ENCODE measurements around the gene MED29.
"Not testable (repeated sequence)": the region's sequence is repeated elsewhere in the genome, so short reads cannot be mapped to it uniquely, and the experiment has no call there.

Gene MED29

DNA sequence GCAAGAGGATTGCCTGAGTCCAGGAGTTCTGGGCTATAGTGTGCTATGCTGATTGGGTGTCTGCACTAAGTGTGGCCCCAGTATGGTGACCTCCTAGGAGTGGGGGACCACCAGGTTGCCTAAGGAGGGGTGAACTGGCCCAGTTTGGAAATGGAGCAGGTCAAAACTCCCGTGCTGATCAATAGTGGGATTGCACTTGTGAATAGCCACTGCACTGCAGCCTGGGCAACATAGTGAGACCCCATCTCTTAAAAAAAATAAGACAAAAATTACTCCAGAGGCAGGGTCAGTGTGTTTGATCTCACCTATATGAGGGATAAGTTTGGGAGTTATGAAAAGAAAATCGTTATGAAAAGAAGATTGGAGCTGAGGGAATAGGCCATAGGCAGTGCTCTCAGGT is 22.0 kb upstream of the MED29 start:
- TF ChIP-seq, protein P1, sequence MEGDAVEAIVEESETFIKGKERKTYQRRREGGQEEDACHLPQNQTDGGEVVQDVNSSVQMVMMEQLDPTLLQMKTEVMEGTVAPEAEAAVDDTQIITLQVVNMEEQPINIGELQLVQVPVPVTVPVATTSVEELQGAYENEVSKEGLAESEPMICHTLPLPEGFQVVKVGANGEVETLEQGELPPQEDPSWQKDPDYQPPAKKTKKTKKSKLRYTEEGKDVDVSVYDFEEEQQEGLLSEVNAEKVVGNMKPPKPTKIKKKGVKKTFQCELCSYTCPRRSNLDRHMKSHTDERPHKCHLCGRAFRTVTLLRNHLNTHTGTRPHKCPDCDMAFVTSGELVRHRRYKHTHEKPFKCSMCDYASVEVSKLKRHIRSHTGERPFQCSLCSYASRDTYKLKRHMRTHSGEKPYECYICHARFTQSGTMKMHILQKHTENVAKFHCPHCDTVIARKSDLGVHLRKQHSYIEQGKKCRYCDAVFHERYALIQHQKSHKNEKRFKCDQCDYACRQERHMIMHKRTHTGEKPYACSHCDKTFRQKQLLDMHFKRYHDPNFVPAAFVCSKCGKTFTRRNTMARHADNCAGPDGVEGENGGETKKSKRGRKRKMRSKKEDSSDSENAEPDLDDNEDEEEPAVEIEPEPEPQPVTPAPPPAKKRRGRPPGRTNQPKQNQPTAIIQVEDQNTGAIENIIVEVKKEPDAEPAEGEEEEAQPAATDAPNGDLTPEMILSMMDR (IDR thresholded peaks at IDR 0.05; ENCODE audit: low read depth, low read length), result no peak
- in situ Hi-C loops (cut with HindIII; ENCODE audit: low sequenced_read_pairs), result no loop called here
- no peak overlapping the region for H3K4me3 ChIP-seq (ENCODE audit: low read depth, low read length)
- no peak for DNase-seq (ENCODE audit: low read depth, low spot score)

DNA sequence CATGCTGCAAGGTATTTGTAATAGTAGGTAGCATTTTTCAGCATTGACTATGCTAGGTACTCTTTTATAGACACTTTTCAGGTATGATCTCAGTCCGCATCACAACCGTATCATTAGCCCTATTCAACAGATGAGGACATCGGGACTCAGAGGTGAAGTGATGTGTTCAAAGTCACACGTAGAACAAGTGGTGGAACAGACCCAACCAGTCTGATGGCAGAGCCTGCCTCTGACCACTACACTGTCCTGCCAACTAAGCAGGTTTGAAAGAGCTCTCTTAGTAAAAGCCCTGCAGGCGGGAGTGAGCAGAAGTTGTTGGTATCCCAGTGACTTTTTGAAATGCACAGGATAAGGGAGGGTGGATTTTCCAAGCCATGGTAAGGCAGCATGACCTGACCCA is 20.4 kb upstream of the MED29 start:
- in situ Hi-C loops (cut with HindIII; ENCODE audit: low sequenced_read_pairs), result no loop called here
- TF ChIP-seq, protein P1 (IDR thresholded peaks at IDR 0.05; ENCODE audit: low read depth, low read length), result no peak
- no peak for DNase-seq (ENCODE audit: low read depth, low spot score)
- H3K4me3 ChIP-seq (ENCODE audit: low read depth, low read length), result no peak overlapping the region

DNA sequence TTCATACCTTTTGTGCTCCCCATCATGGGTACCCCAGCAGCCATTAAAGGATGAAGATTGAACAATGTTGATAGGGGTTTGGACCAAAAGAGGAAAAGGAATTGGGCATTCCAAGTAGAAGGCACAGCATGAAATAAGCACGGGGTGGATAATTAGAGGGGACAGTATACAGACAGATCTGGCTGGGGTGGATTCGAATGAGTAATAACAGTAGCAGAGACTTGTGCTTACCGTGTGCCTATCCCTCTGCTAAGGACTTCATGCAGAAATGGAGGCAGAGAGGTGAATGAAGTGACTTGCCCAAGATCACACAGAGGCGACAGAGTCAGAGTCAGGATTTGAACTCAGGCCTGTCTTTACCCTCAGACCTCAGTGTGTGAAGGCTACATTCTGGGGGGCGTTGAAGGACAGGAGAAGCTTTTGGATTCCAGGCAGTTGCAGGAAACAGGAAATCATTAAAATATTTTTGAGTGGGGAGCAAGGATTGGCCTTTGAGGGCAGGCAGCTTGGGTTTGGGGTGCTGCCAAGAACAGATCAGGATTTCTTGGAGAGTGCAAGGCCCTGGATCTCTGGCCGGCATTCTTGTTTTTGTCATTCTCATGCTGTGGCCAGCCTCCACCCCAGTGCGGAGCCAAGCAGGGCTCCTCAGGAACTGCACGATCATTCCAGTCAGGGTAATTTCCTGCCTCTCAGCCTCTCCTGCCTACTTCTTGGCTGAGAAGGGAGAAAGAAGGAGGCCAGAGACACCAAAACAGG is 19.0 kb upstream of the MED29 start:
- in situ Hi-C loops (cut with HindIII; ENCODE audit: low sequenced_read_pairs), result no loop called here
- H3K4me3 ChIP-seq (ENCODE audit: low read depth, low read length), result no peak overlapping the region
- TF ChIP-seq, protein P1 (IDR thresholded peaks at IDR 0.05; ENCODE audit: low read depth, low read length), result no peak
- peak; percentile 94 for DNase-seq (ENCODE audit: low read depth, low spot score)

DNA sequence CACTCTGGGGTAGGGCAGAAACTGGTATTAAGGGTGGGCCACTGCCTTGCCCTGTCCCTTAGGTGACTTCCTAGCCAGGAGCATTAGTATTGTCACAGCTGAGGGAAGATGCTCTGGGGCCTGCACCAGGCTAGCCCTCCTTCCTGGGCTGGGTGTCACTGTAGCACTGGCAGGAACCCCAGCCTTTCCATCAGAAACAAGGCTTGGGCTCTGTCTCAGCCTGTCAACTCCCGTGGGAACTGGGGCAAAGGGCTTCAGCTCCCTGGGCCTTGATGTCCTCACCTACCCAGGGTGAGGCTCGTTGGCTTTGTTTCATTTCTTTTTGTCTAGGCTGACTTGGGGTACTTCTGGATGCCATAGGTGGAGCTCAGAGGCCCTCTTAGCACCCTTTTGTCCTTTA is 18.2 kb upstream of the MED29 start:
- in situ Hi-C loops (cut with HindIII; ENCODE audit: low sequenced_read_pairs), result no loop called here
- TF ChIP-seq, protein P1 (IDR thresholded peaks at IDR 0.05; ENCODE audit: low read depth, low read length), result no peak
- H3K4me3 ChIP-seq (ENCODE audit: low read depth, low read length), result no peak overlapping the region
- DNase-seq (ENCODE audit: low read depth, low spot score), result peak; percentile 4

DNA sequence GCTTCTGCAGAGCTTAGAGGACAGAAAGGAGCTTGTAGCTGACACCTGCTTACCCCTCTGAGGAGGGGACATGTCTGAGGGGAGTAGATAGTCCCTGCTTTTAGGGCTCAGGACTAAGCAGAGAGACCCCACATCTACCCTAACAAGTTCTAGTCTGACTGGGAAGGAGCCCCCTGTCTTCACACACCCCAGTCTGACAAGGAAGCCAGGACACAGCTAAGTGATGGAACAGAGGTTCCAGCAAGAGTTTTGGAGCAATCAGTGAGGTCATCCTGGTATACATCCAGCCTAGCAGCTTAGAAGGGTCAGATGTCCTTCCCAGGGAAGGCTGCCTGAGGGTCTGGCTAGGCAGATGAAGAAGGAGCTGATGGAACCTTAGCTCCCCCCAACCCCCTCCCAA is 15.2 kb upstream of the MED29 start:
- TF ChIP-seq, protein P1 (IDR thresholded peaks at IDR 0.05; ENCODE audit: low read depth, low read length), result no peak
- in situ Hi-C loops (cut with HindIII; ENCODE audit: low sequenced_read_pairs), result no loop called here
- no peak for DNase-seq (ENCODE audit: low read depth, low spot score)
- H3K4me3 ChIP-seq (ENCODE audit: low read depth, low read length), result no peak overlapping the region

DNA sequence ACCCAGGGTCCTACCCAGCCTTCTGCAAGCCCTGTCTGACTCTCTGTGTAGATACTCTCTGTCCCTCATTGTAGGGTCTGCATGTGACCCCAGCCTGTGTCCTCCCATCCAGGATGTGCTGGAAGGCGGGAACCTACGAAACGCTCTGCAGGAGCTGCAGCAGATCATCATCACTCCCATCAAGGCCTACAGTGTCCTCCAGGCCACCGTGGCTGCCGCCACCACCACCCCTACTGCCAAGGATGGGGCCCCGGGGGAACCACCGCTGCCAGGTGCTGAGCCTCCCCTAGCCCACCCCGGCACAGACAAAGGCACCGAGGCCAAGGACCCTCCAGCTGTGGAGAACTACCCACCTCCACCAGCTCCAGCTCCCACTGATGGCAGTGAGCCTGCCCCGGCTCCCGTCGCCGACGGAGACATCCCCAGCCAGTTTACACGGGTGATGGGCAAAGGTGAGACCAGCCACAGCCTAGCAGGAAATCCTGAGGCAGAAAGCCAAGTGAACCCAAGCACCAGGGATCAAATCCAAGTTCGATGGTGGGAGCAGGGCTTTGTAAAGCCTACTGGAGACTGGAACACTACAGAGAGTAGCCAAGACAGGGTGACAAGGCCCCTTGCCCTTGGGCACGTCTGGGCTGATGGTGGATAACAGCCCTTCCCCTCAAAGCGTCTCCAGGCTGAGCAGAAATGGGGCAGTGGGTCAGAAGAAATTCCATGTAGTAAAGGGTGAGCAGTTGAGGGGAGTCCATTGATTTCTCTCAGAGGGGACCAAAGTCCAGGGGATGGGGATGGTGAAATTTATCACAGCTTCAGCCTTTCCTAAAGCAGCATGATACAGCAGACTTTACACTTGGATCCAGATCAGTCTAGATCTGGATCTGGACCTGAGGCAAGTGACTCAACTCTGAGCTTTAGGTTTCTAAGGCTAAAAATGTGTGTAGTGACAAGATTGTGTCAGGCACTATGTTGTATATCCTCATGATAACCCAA is 13.5 kb upstream of the MED29 start:
- DNase-seq (ENCODE audit: low read depth, low spot score), result no peak
- TF ChIP-seq, protein P1 (IDR thresholded peaks at IDR 0.05; ENCODE audit: low read depth, low read length), result no peak
- in situ Hi-C loops (cut with HindIII; ENCODE audit: low sequenced_read_pairs), result no loop called here
- H3K4me3 ChIP-seq (ENCODE audit: low read depth, low read length), result no peak overlapping the region

DNA sequence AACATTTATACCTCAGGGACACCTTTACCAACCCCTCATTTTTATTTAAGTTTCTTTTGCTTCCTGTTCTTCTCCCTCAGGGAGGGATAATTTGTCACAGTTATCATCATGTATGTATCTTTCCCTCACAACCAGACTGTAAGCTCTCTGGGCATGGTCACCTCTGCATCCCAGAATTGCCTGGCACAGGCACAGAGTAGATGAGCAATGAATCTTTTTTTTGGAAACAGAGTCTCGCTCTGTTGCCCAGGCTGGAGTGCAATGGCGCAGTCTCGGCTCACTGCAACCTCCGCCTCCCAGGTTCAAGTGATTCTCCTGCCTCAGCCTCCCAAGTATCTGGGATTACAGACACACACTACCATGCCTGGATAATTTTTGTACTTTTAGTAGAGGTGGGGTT is 11.8 kb upstream of the MED29 start:
- DNase-seq (ENCODE audit: low read depth, low spot score); H3K4me3 ChIP-seq (ENCODE audit: low read depth, low read length); in situ Hi-C loops (cut with HindIII; ENCODE audit: low sequenced_read_pairs): not testable (repeated sequence)
